Measurements from ENCODE around the gene EGFL8. TPM values are rescaled to one million over a fixed set of nuclear protein-coding genes. Genes with fewer than 3 reads are reported as not detected.

Gene EGFL8
- total RNA-seq, 1 donor from 2014 or later, result 3.4 TPM

- Mint-ChIP-seq H3K27me3 (peaks cover 51% of the 10 kb centered on the region), H3K27ac (no peak overlapping the region)
- no peak for DNase-seq
Observed at GRCh38 chr6:32151181-32151862, 13.1 kb upstream of the EGFL8 start.

GRCh38 chr6:32151863-32152768 is 12.3 kb upstream of the EGFL8 start, which contains the start of gene PRRT1:
TSS of gene PRRT1 (minus strand) at chr6:32151939. CDS start at chr6:32151827, 112 bp downstream.
- ATAC-seq (ENCODE audit: low read depth), result no peak
- Mint-ChIP-seq H3K4me1 (peaks cover 41% of the 10 kb centered on the region), H3K9me3 (no peaks in the 10 kb centered on the region), H3K4me3 (peak within 1 kb of the TSS; percentile 52), H3K36me3 (ENCODE audit: low read depth) (no peaks in the 10 kb centered on the region), H3K27me3 (peaks cover 46% of the 10 kb centered on the region), H3K27ac (no peak within 1 kb of the TSS)
- CTCF ChIA-PET, result interaction anchor here (1.2 kb wide), 1 partner anchor 24 kb away, joined by 3 read pairs; the partner anchor contains the start of gene ATF6B
- intact Hi-C loops (cut with micrococcal nuclease), result loop anchor here (10.0 kb wide), 1 partner anchor 107 kb away; no protein-coding TSS in a partner anchor
- no peak for TF ChIP-seq CTCF (IDR thresholded peaks at IDR 0.05)
- DNase-seq, result no peak
- POLR2A ChIA-PET, result interaction anchor here (0.5 kb wide), 2 partner anchors 17 to 34 kb away, joined by 4 to 5 read pairs; no protein-coding TSS in a partner anchor

More at GRCh38 chr6:32151181-32151862, 13.1 kb upstream of the EGFL8 start:
- ChIA-PET CTCF (no interaction called here), POLR2A (no interaction called here)
- no peak for TF ChIP-seq CTCF (IDR thresholded peaks at IDR 0.05)
- Mint-ChIP-seq H3K36me3 (ENCODE audit: low read depth) (no peaks in the 10 kb centered on the region), H3K9me3 (no peaks in the 10 kb centered on the region), H3K4me3 (no peak overlapping the region), H3K4me1 (peaks cover 41% of the 10 kb centered on the region)
- intact Hi-C loops (cut with micrococcal nuclease), result loop anchor here (10.0 kb wide), 1 partner anchor 107 kb away; no protein-coding TSS in a partner anchor
- no peak for ATAC-seq (ENCODE audit: low read depth)

GRCh38 chr6:32152769-32153563 is 11.4 kb upstream of the EGFL8 start:
- CTCF ChIA-PET, result interaction anchor here (1.2 kb wide), 1 partner anchor 24 kb away, joined by 3 read pairs; the partner anchor contains the start of gene ATF6B
- Mint-ChIP-seq H3K4me1 (peaks cover 41% of the 10 kb centered on the region), H3K36me3 (ENCODE audit: low read depth) (no peaks in the 10 kb centered on the region), H3K27ac (peak overlapping the region; percentile 59), H3K27me3 (peaks cover 38% of the 10 kb centered on the region), H3K4me3 (peak overlapping the region; percentile 52), H3K9me3 (no peaks in the 10 kb centered on the region)
- intact Hi-C loops (cut with micrococcal nuclease), result loop anchor here (10.0 kb wide), 1 partner anchor 108 kb away; no protein-coding TSS in a partner anchor
- POLR2A ChIA-PET, result interaction anchor here (0.5 kb wide), 1 partner anchor 18 kb away, joined by 4 read pairs; no protein-coding TSS in a partner anchor
- TF ChIP-seq CTCF (IDR thresholded peaks at IDR 0.05), result no peak
- DNase-seq, result no peak
- ATAC-seq (ENCODE audit: low read depth), result no peak

- Mint-ChIP-seq H3K36me3 (ENCODE audit: low read depth) (no peaks in the 10 kb centered on the region), H3K9me3 (no peaks in the 10 kb centered on the region), H3K27me3 (peaks cover 29% of the 10 kb centered on the region), H3K27ac (peak within 1 kb of the TSS; percentile 59), H3K4me1 (peaks cover 33% of the 10 kb centered on the region), H3K4me3 (peak within 1 kb of the TSS; percentile 96)
- peak; percentile 49 for ATAC-seq (ENCODE audit: low read depth)
- no peak for TF ChIP-seq CTCF (IDR thresholded peaks at IDR 0.05)
- intact Hi-C loops (cut with micrococcal nuclease), result loop anchor here (1.0 to 10.0 kb wide), 6 partner anchors 22 to 109 kb away; partner anchors contain the start of genes AGPAT1, FKBPL and PBX2
- ChIA-PET POLR2A (interaction anchor here (0.6 to 1.2 kb wide), 4 partner anchors 15 to 41 kb away, joined by 3 to 8 read pairs (median 5); partner anchors contain the start of gene PBX2), CTCF (interaction anchor here (1.0 to 1.3 kb wide), 4 partner anchors 10 to 42 kb away, joined by 3 to 10 read pairs (median 4); partner anchors contain the start of gene ATF6B)
- peak; percentile 60 for DNase-seq
Observed at GRCh38 chr6:32153564-32154513, 10.6 kb upstream of the EGFL8 start, which contains the start of gene PPT2. TSS of gene PPT2 (plus strand) at chr6:32154141. CDS start at chr6:32154595, 454 bp downstream.
